SKM-1 treated with dmso at 0.1 percent for 144 hours (cell line): ENCODE results near the gene INHBC.
"Not testable (repeated sequence)": the region's sequence is repeated elsewhere in the genome, so short reads cannot be mapped to it uniquely, and the experiment has no call there.

Source experiments
- DNase-seq: peaks from one replicate; lab custom pipeline; 2025; ENCODE audit not compliant: unreplicated experiment; lab: John Stamatoyannopoulos, UW

The INHBC gene

GRCh38 chr12:57428965-57429364 lies 5.6 kb upstream of the INHBC start:
- no peak for DNase-seq

DNA sequence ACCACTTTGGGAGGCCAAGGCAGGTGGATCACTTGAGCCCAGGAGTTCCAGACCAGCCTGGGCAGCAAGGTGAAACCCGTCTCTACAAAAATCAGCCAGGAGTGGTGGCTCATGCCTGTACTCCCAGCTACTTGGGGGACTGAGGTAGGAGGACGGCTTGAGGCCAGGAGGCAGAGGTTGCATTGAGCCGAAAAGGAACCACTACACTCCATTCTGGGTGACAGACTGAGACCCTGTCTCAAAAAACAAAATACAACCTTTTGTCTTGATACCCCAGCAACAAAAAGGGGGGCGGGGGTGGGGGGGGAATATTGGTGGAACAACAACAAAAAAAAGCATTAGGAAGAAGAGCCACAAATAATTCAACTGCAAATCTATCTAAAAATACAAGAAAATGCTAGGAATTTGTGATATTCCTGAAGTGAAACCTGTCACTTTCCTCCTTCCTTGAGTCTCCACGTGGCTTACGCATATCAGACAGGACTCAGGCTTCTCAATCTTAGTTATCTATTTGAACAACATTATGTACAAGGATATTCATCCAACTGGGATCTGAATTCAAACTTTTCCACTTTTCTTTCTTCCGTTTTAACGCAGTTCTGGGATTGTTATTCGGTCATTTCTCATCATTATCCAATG lies 5.0 kb upstream of the INHBC start:
- DNase-seq, result no peak

DNA sequence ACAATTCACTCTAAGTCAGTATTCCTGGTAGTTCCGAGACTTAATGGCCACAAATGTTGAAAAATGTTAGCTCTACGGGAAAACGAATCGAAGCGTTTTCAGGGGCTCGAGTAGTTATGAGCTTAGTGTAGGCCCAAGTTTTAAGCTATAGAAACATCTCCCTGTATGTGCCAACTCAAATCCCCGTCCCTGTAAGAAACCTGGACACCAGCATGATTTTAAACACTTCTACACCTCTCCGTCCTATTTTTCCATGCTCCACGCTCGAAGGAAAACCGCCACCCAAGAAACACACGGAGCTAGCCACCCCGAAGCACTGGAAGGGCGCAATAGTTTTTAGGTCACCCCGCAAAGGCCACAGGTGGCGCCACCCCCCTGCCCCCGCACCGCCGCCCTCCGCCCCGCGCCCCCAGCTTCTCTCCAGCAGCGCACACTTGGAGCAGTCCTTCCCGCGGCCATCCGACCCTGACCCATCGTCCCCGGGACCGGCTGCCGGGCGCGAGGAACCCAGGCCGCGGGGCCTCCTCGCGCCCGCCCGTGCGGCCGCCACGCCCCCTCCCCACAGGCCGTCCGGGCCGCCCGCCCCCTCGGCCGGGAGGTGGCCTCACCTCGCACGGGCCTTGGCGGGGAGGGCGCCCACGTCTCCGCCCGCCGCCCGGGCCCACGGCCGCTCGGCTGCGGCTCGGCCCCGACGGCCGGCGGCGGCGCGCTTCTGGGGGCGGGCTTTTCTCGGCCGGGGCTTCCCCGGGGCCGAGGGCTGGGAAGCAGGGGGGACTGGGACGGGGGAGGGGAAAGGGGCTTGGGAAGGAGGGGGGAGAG lies 4.3 kb upstream of the INHBC start:
- DNase-seq, result no peak

GRCh38 chr12:57430931-57431566 lies 3.5 kb upstream of the INHBC start, which contains the start of gene R3HDM2:
Gene R3HDM2, minus strand, starts transcription at chr12:57431043. Its CDS starts 120,615 bp downstream, at chr12:57310428.
- DNase-seq, result peak; percentile 76

- DNase-seq, result no peak
Observed at GRCh38 chr12:57431654-57432188, 2.9 kb upstream of the INHBC start.

GRCh38 chr12:57433370-57433769 lies 1.2 kb upstream of the INHBC start:
- DNase-seq, result no peak

- DNase-seq, result no peak
Observed at GRCh38 chr12:57435293-57435692, 709 bp downstream of the INHBC start.

GRCh38 chr12:57438400-57438799 lies 3.8 kb downstream of the INHBC start:
- DNase-seq, result no peak

DNA sequence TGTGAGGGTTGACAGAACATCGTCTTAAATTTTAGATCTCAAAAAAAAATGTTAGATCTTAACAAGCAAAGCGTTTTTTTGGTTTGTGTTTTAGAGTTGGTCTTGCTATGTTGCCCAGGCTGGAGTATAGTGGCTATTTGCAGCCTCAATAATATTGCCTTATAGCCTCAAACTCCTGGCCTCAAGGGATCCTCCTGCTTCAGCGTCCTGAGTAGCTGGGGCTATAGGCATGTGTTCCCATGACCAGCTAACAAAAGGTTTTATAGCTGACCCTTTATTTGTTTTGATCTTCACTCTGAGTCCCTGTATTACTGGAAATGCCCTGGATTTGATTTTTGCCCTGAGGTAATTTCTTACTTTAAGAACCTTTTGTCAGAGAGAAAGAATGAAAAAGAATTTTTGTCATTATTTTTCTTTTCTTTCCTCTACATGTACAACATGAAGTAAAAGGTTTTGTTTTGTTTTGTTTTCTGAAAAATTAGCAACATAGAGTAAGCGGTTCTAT lies 5.2 kb downstream of the INHBC start:
- DNase-seq, result no peak

- not testable (repeated sequence) for DNase-seq
Observed at GRCh38 chr12:57441393-57441792, 6.8 kb downstream of the INHBC start.

DNA sequence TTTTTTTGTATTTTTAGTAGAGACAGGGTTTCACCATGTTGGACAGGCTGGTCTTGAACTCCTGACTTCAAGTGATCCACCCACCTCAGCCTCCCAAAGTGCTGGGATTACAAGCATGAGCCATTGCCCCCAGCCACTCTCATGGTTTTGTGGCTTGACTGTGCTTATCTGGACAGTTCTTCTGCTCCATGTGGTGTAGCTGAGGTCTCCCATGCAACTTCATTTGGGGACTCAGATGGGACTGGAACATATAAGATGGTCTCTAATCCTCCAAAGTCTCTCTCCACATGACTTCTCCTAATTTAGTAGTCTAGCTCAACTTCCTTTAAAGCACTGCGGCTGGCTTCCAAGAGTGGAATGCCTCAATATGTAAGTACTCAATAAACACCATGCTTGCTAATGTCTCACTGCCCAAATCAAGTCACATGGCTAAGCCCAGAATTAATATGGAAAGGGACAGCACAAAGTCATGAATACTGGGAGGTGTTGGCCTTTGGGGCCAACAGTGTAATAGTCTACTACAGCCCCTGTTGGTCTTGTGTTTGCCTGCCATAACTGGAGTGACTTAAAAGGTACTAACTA lies 7.4 kb downstream of the INHBC start:
- no peak for DNase-seq

DNA sequence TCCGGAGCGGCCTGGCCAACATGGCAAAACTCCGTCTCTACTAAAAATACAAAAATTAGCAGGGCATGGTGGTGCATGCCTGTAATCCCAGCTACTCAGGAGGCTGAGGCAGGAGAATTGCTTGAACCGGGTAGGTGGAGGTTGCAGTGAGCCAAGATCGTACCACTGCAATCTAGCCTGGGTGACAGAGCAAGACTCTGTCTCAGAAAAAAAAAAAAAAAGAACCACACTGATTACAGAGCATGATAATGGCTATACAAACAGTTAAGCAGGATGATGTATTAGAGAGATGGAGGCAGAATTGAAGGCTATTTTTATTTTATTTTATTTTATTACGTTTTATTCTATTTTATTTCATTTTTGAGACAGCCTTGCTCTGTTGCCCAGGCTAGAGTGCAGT lies 9.8 kb downstream of the INHBC start:
- DNase-seq, result not testable (repeated sequence)

- no peak for DNase-seq
Observed at GRCh38 chr12:57444744-57445143, 10.2 kb downstream of the INHBC start.

DNA sequence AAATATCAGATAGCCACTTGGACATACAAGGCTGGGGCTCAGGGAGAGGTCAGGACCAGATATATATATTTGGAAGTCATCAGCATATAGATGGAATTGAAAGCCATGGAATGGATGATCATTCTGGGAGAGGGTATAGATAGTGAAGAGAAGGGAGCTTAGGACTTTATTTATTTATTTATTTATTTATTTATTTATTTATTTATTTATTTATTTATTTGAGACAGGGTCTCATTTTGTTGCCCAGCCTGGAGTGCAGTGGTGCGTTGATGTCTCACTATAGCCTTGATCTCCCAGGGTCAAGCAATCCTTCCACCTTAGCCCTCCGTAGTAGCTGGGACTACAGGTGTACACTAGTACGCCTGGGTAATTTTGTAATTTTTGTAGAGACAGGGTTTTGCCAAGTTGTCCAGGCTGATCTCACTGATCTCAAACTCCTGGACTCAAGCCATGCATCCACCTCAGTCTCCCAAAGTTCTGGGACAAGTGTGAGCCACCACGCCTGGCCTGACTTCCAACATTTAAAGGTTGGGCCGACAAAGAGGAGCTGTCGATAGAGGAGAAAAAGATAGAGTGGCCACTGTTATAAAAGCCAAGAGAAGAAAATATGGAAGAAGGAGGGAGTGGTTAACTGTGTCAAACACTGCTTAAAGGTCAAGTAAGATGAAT lies 11.8 kb downstream of the INHBC start:
- no peak for DNase-seq

GRCh38 chr12:57448669-57449068 lies 14.1 kb downstream of the INHBC start:
- DNase-seq, result no peak

DNA sequence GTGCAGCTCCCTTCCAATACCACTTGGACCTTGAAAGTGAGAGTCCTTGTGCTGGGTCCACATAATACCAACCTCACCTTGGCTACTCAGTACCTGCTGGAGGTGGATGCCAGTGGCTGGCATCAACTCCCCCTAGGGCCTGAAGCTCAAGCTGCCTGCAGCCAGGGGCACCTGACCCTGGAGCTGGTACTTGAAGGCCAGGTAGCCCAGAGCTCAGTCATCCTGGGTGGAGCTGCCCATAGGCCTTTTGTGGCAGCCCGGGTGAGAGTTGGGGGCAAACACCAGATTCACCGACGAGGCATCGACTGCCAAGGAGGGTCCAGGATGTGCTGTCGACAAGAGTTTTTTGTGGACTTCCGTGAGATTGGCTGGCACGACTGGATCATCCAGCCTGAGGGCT lies 14.8 kb downstream of the INHBC start:
- no peak for DNase-seq

DNA sequence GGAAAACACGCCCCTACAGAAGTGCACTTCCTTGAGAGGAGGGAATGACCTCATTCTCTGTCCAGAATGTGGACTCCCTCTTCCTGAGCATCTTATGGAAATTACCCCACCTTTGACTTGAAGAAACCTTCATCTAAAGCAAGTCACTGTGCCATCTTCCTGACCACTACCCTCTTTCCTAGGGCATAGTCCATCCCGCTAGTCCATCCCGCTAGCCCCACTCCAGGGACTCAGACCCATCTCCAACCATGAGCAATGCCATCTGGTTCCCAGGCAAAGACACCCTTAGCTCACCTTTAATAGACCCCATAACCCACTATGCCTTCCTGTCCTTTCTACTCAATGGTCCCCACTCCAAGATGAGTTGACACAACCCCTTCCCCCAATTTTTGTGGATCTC lies 15.5 kb downstream of the INHBC start:
- DNase-seq, result no peak

DNA sequence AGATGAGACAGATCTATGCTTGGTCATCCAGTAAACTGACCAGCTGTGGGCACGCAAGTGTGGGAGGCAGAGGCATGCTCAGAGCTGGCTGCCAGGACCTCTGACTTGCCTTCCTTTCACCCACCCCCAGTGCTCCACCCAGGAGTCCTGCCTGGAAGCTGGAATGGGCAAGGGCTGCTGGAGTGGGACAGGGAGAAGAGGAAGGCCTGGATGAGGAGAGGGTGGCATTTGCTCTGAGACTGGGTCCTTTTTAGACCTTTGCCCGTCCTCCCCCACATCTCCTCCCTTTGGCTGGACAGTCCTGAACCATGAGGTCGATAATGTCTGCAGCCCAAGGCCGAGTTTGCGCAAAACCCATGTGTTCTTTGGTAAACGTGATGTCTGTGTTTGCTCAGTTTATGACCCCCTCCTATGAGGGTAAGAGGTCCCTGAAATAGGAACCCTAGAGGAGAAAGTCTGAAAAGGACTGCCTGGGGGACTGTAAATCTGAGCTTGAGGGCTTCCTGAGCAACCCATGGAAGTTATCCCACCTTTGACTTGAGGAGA lies 16.7 kb downstream of the INHBC start:
- DNase-seq, result no peak

GRCh38 chr12:57452181-57452936 lies 17.8 kb downstream of the INHBC start:
- no peak for DNase-seq
